ENCODE results near the gene ADGRL1.
"Not testable (repeated sequence)": the region's sequence is repeated elsewhere in the genome, so short reads cannot be mapped to it uniquely, and the experiment has no call there.

The ADGRL1 gene

DNA sequence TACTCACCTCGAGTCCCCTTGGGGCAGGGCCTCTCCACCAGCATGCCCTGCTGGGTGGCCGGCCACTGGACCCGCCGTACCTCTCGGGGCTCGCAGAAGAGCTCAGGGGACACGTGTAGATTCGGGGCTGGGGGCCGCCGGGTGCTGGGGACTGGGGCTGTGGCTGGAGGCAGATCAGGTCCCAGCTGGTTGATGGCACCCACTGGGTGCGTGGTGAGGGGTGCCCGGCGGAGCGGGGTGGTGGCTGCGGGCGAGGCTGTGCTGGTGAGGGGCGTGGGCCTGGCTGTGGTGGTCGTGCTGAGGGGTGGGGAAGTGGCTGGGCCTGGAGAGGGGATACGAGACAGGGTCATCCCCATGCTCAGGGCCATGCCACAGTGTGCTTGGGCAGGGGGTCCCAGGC is 44.7 kb downstream of the ADGRL1 start:
- no peak for DNase-seq (ENCODE audit: low read depth in 2 of 2)

DNA sequence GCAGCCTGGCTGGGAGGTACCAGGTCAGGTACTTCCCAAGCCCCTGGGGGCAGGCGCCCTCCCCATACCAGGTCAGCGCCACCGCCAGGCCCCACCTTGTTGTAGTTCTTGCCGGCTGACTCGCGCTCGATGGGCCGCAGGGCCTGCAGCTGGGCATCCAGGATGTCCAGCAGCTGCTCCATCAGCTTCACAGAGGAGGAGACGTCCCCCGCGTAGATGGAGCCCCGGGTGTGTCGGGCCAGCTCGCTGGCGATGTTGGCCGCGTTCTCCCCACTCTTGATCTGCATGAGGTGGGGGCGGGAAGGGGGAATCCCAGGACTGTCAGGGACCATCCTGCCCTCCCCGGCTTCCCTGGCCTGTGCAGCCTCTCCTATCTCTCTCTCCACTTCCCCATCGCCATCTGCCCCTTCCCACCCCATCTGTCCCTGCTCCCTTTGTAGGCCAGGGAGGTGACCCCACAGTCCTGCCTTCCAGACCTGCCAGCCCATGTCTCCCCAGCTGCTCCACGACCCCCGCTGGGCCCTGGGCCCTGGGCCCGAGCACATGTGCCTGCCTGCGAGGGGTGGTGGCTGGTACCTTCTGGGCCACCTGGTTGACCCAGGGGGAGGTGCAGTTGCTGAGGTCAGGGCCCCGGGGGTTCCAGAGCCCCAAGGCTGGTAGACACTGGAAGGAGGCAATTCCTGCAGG is 45.8 kb downstream of the ADGRL1 start:
- DNase-seq (ENCODE audit: low read depth in 2 of 2), result no peak

DNA sequence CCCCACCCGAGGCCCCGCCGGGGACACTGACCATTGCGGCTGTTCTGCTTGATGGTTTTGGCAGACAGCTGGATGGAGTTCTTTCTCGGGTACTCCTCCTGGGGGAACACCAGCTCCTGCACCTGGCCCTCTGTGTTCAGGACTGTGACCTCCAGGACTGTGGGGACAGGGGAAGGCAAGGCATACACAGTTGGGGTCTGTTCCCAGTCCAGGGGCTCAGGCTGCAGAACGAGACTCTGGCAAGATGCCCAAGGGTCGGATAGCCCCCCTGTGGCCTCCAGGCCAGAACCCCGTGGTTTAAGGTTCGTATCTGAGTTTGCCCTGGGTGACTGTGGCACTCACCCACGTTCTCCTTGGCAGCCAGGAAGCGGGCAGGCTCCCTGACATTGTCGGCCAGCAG is 46.9 kb downstream of the ADGRL1 start:
- no peak for DNase-seq (ENCODE audit: low read depth in 2 of 2)

DNA sequence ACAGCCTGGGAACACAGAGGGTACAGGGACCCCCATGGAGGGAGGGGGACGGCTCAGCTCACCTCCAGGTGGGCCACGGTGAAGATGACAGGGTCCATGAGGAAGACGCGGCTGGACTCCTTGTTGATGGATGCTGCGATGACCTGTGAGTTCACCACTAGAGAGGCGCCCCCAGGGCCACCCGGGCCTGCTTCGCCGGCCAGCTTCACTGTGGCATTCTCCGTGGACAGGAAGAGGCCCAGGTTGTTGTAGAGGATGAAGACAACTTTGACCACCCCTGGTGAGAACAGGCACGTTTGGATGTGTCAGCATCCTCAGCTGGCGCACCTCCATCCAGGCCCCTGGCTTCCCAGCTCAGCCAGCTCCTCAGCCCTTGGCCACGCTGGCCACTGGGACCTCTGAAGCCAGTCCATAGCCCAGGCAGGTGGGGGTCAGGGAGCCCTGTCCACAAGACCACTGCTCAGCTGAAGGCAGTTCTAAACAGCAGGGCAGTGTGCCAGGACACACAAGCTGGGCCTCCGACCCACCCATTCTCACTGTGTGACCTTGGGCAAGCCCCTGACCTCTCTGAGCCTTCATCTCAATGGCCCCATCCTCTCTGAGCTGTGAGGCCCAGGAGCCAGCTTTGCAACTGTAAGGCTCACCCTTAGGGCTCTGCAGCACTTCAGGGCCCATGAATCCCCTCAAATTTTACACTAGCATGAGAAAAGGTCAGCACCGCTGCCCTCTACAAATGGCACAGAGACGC is 47.5 kb downstream of the ADGRL1 start:
- DNase-seq (ENCODE audit: low read depth in 2 of 2), result no peak

DNA sequence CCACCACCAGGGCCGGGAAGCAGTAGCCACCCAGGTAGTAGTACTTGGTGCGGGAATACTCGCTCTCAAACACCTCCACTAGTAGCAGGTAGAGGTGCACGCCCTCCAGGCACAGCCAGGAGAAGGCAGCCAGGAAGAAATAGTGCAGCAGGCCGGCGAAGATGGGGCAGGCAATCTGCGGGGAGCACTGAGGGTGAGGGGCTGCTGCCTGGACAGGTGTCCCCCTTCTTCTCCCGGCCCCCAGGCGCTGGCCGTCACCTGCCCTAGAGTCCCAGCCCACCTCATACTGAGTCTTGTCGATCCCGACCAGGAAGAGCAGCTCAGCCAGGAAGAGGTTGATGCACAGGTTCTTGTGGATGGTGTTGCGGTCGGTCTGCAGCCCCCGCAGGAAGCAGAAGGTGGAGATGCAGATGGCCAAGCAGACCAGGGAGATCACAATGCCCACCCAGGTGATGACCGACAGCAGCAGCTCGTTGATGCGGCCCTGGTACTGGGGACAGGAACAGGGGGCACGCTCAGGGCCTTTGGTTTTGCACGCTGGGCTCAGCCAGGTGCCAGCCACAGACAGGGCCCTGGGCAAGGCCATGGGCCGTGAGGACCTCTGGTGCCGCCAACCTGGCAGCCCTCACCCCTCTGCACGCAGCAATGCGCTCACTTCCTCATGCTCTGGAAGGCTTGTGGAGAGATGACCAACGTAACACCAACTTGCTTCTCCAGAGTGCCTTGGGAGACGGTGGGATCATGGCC is 48.8 kb downstream of the ADGRL1 start:
- no peak for DNase-seq (ENCODE audit: low read depth in 2 of 2)

DNA sequence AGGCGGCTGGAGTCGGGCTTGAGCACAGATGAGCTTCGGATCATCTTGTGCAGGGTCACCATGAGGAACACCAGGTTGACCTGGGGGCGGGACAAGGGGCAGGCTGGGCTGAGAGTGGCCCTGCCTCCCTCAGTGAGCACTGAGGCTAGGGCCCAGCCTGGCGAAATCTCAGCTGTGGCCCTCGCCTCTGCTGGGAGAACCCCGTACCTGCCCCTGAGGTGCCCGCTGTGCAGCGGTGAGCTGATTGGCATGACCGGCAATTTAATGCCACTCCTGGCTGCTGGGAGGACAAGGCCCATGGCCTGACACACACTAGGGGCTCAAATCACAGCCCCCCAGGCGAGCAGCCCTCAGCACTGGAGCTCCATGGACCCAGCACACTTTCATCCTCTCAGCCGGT is 49.8 kb downstream of the ADGRL1 start:
- no peak for DNase-seq (ENCODE audit: low read depth in 2 of 2)

DNA sequence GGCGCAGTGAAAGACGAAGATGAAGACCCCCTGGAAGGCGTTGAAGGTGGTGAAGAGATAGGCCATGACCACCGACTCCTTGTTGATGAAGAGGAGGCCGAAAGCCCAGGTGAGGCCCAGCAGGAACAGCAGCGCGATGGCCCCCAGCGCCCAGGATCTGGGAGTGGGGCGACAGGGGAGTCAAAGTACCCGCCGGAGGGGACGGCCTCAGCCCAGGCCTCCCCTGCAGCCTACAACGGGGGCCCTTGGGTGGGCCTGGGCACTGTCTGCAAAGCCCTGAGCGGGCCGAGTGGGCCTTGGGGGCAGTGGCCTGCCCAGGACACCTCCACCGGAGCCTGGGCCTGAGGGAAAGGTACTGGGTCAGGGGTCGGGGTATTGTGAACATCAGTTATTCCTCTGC is 50.6 kb downstream of the ADGRL1 start:
- no peak for DNase-seq (ENCODE audit: low read depth in 2 of 2)

DNA sequence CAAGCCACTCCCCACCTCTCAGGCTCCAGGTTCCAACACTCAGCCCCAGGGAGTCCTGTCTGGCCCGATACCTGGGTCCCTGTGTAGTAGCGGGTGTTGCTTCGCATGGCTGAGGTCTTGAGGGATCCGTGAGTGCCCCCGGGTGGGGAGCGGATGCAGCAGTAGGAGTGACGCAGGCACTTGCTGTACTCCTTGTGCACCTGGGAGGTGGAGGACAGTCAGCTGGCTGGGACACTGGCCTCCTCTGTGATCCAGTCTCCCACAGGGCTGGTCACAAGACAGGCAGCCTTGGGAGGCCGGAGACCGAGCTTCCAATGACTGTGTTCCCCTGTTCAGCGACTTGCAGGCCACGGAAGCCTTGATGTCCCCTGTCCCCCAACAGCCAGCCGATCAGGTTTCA is 53.3 kb downstream of the ADGRL1 start:
- no peak for DNase-seq (ENCODE audit: low read depth in 2 of 2)

DNA sequence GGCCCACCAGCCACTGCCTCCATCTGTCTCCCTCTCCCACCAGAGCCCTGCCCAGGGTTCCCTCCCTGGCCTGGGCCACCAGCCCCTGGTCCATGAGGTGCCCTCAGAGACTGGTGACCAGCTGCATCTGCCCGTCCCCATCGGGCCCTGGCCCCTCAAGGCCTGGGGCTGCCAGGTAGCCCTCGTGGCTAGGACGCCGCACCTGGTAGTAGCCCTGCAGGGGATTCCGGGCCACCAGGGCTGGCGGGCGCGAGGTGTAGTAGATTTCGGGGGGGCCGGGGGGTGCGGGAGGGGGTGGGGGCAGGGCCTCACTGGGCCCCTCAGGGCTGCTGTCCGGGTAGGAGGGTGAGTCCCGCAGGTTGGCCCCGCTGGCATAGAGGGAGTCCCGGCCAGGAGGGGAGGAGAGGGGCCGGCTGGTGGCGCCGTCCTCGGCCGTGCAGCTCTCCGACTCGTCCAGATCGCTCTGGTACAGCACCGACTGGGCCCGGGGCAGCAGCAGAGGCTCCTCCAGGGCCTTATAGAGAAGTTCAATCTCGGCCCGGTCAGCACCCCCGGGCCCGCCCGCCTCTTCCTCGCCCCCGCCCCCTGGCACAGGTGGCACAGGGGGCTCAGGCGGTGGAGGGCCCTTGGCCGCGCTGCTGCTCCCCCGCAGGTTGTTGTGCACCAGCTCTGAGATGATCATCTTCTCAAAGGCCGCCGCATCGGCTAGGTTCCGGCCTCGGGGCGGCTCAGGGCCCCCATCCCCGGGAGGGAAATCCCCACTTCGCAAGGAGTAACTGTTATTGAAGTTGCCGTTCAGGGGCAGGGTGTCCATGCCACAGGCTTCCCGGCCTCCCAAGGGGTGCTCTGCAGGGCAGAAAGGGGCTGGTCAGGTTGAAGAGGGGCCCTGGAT is 55.0 kb downstream of the ADGRL1 start:
- DNase-seq (ENCODE audit: low read depth in 2 of 2), result no peak

DNA sequence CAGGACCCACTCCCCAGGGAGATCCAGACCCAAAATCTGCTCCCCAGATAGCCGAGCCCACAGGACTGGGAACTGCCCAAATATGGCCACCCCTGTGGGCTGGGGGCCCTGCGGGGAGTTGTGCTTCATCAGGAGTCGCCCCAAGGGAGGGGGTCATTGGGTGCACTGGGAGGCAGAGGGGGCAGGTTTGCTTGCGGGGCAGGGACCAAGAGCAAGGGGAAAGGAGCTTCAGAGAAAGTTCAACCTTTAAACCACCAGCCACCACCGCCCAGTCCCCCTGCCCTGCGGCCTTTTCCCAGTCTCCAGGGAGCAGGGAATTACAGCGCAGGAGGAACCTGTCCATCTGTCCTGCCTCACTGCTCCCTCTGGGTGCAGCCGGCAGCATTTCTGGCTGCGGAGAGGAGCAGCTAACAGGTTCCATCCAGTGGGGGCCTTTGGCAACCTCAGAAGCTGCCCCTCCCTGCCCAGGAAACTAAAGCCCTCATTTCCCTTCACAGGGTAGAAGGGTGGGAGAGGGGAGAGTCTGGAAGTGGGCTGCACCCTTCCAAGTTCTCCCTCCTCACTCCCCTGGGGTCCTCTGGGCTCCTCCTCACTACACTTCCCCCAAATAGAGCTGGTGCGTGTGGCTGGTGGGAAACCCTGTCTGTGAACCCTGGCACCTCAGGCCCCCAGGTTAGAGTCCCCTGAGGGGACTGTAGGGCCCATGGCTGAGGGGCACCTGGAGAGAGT is 55.8 kb downstream of the ADGRL1 start:
- no peak for DNase-seq (ENCODE audit: low read depth in 2 of 2)

DNA sequence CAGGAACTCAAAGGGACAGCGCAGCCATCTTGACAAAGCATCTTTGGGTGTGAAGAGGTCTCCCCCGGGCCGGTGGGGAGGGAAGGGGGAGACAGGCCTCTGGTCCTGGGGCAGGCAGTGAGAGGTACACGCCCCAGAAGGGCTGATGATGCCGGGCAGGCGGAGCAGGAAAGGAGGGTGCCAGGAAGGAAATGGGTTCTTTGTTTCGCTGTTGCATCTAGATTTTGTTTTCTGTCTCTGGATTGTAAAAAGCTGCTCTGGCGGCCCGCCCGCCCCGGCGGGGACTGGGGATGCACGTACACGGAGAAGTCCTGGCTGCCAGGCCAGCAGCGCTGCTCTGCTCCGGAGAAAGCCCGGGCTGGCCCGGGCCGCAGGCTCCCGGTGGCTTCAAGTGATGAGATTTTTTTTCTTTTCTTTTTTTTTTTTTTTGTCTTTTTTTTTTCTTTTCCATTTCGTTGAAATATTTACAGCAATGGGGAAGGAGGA is 56.4 kb downstream of the ADGRL1 start:
- no peak for DNase-seq (ENCODE audit: low read depth in 2 of 2)

DNA sequence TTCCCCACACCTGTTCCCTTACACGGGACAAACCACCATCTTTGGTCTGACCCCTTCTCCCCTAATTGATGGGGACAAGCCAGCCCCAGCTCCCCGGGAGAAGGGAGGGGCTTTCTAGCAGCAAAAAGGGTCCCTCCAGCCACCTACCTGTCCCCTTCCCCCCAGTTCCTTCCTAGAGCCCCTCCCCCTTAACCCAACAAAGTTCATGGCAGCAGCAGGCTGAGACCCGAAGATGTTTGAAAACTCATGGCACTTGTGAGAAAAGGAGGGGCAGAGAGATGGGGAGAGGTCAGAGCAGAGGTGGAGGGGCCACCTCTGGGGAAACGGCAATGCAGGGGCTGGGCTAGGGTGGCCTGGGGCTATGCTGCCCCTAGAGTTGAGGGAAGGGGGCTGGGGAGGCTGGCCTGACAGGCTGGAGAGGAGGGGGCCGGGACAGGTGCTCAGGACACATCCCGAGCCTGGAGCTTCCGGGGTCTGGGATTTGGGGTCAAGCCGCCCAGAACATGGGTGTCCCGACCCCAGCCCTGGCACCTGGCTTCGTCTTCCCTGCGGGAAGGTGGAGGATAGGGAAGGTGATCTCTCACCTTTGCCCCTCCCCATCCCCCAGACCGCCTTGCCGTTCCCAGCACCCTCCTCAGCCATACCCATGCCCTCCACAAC is 57.1 kb downstream of the ADGRL1 start:
- DNase-seq (ENCODE audit: low read depth in 2 of 2), result no peak

DNA sequence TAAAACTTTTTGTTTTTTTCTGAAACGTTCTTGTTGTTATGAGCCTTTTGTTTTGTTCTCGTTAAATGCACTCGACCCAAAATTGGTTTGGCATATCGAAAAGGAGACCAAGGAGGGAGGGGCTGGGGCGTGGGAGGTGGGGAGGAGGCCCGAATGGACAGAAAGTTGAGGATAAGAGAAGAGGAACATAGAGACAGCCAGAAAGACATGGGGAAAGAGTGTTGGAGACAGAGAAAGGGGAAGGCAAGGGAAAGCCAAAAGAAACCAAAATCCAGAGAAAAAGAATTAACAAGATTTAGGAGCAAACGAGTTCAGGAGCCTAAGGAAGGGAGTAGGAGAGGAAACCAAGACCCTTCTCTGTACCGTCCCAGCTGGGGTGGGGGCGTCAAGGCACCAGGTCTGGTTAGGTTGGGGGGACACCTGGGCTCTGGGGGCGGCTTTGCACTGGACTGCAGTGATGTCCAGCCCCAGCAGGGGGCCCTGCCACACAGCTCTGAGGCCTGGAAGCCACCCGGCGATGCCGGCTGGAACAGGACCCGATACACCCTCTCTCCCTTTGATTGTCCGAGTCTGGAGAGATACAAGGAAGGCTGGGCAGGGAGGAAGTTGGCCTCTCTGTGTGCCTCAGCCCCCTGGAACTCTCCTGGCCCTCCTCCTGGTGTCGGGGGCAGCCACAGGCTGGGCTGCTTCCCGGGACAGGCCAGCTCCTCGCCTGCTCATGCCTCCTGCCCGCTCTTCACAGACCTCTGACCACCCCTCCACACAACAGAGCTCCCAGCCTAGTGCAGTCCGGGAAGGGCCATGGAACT is 58.0 kb downstream of the ADGRL1 start:
- peak; percentile 33 to 41 for DNase-seq (ENCODE audit: low read depth in 2 of 2)

DNA sequence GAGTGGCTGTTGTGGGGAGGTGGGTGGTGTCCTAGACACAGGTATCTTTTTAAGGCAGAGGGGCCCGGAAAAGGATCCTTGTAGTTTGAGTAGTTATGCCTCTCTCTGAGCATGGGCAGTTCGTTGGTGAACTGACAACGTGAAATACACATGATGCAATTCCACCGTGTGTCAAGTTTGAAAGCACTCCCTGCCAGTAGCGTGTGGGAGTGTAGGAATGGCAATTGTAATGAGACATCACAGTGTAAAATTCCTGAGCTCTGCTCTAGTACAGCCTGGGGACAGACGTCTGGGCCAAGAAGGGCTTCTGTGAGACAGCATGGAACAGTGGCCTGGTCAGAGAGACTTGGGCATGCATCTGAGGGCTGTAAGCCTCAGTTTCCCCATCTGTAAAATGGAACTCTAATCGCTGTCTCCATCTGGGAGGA is 59.2 kb downstream of the ADGRL1 start:
- DNase-seq (ENCODE audit: low read depth in 2 of 2), result no peak

DNA sequence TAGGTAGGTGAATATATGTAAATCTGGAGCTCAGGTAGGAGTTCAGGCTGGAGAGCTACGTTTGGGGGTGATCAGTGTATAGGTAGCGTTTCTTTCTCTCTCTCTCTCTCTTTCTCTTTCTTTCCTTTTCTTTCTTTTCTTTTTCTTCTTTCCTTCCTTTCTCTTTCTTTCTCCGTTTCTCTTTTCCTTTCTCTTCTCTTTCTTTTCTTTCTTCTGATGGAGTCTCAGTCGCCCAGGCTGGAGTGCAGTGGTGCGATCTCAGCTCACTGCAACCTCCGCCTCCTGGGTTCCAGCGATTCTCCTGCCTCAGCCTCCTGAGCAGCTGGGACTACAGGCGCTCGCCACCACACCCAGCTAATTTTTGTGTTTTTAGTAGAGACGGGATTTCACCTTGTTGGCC is 59.8 kb downstream of the ADGRL1 start:
- not testable (repeated sequence) for DNase-seq (ENCODE audit: low read depth in 2 of 2)

DNA sequence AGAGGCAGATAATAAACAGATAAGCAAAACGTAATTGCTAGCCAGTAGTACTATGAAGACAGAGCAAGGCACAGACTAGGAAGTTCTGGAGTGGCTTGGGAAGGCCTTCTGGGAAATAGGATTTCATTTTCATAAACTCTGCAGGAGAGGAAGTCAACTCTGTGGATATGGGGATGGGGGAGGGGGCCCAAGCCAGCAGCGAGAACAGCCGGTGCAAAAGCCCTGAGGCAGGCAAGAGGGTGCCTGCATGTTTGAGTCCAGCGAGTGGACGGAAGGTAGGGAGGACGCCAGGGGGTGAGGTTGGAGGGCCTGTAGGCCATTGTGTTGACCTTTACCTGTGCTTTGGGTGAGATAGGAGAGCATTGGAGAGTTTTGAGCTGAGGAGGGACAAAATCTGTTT is 60.6 kb downstream of the ADGRL1 start:
- DNase-seq (ENCODE audit: low read depth in 2 of 2), result no peak

DNA sequence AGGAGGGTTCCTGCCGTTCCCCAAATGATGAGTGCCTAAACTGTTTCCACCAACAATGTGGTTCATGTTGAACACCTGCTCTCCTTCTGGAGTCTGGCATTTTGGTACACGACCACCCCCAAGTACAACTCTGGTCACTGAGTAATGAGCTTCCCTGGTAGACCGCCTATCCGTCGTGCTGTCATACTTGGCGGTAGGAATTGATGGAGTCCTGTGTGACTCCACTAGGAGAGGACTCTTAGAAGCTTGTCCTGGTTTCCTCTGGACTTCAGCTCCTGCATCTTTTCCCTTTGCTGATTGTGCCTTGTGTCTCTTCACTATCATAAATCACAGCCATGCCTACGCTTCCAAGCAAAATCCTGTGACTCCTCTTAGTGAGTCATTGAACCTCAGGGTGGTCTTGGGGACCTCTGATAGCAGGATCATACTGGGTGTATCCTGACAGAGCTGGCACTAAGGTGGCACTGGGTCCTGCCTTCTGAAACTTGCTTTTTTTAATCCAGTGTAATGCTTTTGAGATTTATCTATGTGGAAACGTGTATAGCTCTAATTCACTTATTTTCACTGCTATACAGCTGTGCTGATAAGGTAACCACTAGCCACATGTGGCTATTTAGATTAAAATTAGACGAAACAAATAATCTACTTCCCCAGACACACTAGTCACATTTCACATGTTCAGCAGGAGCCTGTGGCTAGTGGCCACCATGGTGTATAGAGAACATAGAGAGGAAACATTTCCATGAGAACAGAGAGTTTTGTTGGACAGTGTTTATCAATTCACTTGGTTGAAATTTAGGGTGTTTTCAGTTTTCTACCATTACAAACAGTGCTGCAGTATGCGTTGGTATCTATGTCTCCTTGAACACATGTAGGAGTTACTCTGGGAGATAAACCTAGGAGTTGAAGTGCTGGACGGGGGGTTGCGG is 63.4 kb downstream of the ADGRL1 start:
- no peak for DNase-seq (ENCODE audit: low read depth in 2 of 2)

DNA sequence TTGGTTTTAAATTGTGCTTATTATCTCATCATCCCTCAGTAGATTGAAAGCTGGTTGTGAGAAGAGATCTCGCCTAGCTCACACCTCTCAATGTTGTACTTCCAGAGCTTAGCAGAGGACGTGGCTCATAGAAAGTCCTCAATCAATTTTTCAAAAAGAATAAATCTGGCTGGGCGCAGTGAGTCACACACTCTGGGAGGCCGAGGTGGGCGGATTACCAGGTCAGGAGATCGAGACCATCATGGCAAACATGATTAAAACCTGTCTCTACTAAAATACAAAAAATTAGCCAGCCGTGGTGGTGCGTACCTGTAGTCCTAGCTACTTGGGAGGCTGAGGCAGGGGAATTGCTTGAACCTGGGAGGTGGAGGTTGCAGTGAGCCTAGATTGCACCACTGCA is 64.9 kb downstream of the ADGRL1 start:
- no peak for DNase-seq (ENCODE audit: low read depth in 2 of 2)

Measured in stimulated activated CD8-positive, alpha-beta memory T cell treated with anti-CD3 and anti-CD28 coated beads, Interleukin-2, amount 100 ng/mL, for 48 hours (primary cell).